AG10803 (cell line): ENCODE results near the gene DDX39B.
A peak's percentile ranks its signal among the peaks of the same experiment; 100 is the strongest.
"Not testable (repeated sequence)": the region's sequence is repeated elsewhere in the genome, so short reads cannot be mapped to it uniquely, and the experiment has no call there.

Source experiments
- DNase-seq: peaks from one replicate; pipeline ENCODE4 v3.0.0; 2010; ENCODE audit warnings: low read depth
- H3K4me3 ChIP-seq: 2 replicates; pipeline ENCODE4 v1.5.1; 2011; ENCODE audit warnings: mild to moderate bottlenecking, low read length, control low read depth
- CTCF ChIP-seq: conservative IDR thresholded peaks from 2 replicates; pipeline ENCODE4 v1.5.1; 2011; ENCODE audit warnings: mild to moderate bottlenecking, low read length, control low read depth, inconsistent platforms

The DDX39B gene

GRCh38 chr6:31541658-31542521 lies at the start of gene DDX39B:
Gene DDX39B, minus strand, starts transcription at chr6:31542003. Its CDS starts 1,471 bp downstream, at chr6:31540532.
- peak within 1 kb of the TSS; percentile 72 for H3K4me3 ChIP-seq
- no peak for TF ChIP-seq CTCF
- DNase-seq, result peak; percentile 97

- not testable (repeated sequence) for H3K4me3 ChIP-seq, DNase-seq
Observed at GRCh38 chr6:31590691-31591090, 48.9 kb upstream of the DDX39B start.

- TF ChIP-seq CTCF, result no peak
- H3K4me3 ChIP-seq, result no peak overlapping the region
- peak; percentile 13 for DNase-seq
Observed at GRCh38 chr6:31588871-31589650, 47.3 kb upstream of the DDX39B start.

GRCh38 chr6:31587791-31588777 lies 46.3 kb upstream of the DDX39B start:
- no peak for TF ChIP-seq CTCF
- no peak overlapping the region for H3K4me3 ChIP-seq
- no peak for DNase-seq

- H3K4me3 ChIP-seq, result no peak overlapping the region
- no peak for DNase-seq
- TF ChIP-seq CTCF, result no peak
Observed at GRCh38 chr6:31586599-31587281, 44.9 kb upstream of the DDX39B start.

GRCh38 chr6:31586008-31586407 lies 44.2 kb upstream of the DDX39B start, which contains the start of gene LST1:
Gene LST1, plus strand, starts transcription at chr6:31586277. Its CDS starts 1,023 bp downstream, at chr6:31587300.
- peak; percentile 21 for DNase-seq
- H3K4me3 ChIP-seq, result no peak within 1 kb of the TSS
- no peak for TF ChIP-seq CTCF
